ENCODE measurements around the gene EPB41L1.

EPB41L1 gene

DNA sequence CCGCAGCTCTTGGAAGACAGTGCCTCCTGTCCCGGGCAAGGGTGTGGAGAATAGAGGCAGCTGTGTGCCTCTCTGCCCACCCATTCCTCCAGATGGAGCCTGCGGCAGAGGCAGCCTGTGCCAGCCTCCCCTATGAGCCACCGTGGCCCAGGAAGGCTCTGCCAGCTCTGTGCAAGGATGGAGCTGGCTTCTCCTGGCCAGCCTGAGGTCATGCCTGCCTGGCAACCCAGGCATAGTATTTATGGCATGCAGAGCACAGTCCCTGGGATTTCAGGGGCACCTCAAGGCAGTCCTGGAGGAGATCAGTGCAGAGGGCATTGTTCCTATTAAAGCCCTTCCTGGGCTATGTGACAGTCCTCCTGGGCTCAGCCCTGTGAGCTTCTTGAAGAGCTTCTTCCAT lies 1.5 kb downstream of the EPB41L1 start:
- no peak for DNase-seq

DNA sequence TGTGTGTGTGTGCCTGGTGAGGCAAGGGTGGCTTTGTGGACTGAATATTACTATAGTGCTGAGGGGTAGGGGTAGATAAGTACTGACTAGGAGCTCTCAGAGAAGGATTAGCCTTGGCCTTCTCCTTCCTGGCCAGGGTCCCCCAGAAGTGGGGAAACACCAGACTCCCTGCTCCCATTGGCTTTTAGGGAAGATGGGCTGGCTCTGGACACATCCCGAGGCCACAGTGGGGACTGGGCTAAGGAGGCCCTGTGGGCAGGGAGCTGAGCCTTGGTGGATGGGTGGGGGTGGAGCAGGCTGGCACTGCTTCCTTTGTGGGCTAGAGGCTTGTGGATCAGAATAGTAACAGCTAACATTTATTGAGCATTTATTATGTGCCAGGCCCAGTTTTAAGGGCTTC lies 3.1 kb downstream of the EPB41L1 start:
- DNase-seq: no peak

DNA sequence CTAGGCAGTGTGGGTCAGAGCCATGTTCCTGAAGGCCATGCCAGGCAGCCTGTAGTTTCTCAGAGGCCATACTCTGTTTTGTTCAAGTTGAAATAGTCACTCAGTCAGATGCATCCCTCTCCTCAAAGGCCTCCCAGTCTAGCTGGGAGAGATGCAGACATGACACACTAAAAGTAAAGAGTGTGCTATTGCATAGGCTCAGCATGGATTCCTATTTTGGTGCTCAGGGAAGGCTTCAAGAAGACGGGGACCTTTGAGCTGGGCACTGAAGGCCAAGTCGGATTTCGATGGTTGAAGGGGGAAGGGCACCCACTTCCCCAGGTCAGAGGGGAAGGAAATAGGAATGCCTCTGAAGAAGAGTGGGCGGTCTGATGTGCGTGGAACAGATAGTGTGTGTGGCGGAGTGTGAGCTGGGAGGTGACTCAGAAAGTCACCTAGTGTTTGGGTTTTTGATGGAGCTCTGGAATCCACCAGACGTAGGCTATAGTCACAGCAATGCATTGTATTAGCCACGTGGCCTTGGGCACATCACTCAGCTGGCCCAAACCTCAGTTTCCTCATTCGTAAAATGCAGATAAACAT lies 3.7 kb downstream of the EPB41L1 start:
- no peak for DNase-seq

DNA sequence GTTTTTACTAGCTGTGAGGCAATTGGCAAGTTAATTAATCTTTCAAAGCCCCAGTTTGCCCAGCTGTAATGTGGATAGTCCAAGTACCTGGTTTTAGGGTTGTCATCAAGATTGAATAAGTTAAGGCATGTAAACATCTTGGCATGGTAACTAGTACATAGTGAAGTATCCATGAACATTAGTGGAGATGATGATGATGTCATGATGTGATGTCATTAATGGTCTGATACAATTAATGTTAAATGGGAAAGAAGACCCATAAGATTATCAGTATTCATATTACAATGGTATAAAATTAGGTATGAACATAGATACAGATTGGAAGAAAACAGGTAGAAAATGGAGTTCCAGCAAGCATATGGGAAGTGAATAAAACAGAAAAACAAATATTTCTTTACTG lies 5.3 kb downstream of the EPB41L1 start:
- DNase-seq: no peak

DNA sequence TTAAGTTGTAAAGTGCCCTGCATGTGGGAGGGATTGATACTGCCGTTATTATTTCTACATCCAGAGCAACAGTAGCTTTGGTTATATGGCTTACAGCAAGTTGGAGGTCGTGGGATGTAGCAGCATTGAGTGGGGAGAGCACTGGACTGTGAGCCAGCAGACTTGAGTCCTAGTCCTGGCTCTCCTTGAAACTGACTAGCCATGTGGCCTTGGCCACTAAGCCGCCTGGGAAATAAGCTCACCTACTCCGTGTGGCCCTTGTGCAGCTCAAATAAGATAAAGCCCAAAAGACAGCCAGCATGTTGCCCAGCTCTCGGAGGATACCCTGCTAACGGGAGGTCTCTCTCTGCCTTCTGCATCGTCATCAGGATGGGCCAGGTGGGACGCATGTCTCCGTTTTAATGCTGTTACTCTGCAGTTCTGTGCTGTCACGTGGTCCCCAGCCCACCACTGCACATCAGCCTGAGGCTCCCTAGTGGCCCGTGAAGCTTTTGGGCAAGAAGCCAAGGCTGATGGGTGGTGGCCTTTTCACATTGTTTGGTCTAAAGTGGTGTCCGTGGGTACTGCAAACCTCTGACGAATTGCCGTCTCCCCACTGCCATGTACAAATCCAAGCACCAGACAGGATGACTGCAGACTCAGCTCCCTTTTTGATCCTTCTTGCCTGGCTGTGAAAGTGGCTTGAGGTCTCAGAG lies 7.9 kb downstream of the EPB41L1 start:
- no peak for DNase-seq

DNA sequence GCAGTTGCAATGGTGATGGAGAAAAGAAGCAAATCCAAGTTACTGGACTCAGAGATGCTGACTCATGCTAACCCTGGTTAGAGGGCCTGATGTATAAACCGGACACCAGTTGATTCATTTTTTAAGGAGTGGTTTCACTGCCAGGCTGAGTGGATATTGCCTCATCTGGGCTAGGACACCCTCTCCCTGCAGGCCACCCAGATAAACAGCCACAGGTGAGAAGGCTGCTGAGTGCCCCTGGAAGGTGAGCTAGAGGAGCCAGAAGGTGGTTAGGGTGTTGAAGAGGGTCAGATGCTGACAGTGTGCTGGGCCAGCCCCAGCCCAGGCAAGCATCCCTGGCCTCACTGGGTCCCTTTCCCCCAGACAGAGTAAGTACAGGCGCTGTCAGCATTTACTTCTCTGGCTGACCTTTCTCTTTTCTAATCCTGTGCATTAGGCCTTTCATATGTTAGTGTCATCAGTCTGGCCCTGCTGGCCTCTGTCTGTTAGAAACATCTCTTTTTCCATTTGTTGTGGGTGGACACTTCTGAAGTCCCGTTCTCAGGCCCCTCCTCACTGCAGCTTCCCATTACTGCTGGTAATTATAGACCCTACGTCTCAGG lies 13.5 kb downstream of the EPB41L1 start:
- DNase-seq: no peak

DNA sequence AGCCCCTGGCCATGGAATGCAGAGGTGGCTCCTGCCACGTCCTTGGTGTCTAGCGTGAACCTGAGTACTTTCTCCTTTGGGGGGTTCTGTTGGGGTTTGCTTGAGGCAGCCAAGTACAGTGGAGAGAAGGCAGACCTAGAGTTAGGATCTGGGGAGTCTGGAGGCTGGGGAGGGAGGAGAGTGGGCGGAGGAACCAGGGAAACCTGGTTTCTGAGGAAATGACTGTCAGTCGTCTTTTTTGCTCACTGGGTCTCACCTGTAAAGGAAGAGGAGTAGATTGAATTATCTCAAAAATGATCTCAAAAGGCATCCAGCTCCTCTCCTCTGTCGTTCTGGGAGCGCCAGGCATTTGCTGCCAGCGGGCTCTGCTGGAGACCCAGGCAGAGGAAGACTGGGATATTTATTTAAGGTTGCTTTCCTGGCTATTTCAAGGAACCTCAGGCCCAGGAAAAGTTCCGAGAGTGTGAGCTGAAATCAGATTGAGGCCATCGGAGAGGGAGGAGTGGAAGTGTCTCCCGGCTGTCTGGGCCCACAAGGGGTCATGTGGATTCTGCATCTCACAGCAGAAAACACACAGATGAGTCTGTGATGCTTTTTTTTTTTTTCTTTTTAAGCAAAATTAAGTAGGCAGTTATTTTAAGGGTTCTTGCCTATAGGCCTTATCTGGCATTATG lies 16.1 kb downstream of the EPB41L1 start:
- no peak for DNase-seq

DNA sequence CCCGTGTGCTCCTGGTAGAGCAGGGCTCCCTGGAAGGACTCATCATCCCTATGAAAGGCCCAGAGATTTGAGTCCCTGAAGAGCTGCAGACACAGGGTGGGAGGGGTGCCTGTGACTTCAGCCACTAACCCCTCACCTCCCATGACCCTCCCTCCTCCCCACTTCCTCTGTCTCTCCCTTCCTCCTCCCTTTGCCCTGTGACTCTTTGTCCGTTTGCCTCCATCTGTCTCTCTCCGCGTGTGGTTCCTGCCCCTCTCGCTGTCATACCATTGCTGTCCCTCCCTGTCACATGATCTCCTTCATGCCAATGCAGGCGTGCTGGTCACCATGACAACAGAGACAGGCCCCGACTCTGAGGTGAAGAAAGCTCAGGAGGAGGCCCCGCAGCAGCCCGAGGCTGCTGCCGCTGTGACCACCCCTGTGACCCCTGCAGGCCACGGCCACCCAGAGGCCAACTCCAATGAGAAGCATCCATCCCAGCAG lies 19.0 kb downstream of the EPB41L1 start:
- no peak for DNase-seq

DNA sequence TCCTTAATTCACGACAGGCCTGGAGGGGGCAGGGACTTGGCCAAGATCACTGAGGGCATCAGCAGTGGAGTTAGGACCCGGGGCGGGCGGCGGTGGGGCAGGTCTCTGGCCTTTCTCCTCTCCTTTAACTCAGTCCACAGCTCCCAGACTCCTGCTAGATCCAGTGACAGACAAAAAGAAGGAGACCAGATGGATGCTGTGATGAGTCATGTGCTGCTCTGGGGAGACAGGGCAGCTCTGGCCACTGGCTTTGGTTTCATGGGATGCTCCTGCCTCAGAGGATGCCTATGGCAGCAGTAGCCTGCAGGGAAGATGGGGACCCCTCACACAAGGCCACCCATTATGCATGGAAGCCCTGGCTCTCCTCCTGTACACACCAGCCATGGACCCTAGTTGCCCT lies 20.5 kb downstream of the EPB41L1 start:
- no peak for DNase-seq

DNA sequence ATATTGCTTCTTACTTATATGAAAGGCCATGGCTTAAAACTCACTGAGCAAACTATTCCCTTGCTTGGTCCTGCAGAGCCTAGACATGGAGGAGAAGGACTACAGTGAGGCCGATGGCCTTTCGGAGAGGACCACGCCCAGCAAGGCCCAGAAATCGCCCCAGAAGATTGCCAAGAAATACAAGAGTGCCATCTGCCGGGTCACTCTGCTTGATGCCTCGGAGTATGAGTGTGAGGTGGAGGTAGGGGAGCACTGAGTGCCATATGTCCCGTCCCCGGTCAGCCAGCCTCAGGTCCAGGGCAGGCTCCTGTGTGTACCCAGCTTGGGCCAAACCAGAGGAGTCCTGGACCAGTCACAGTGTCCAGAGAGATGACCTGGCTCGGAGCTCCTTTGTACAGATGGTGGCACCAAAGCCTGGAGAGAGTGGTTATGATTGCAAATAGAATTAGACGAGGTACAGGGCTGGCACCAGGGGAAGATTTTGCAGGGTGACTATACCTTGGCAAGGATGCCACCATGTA lies 21.0 kb downstream of the EPB41L1 start:
- DNase-seq: no peak

DNA sequence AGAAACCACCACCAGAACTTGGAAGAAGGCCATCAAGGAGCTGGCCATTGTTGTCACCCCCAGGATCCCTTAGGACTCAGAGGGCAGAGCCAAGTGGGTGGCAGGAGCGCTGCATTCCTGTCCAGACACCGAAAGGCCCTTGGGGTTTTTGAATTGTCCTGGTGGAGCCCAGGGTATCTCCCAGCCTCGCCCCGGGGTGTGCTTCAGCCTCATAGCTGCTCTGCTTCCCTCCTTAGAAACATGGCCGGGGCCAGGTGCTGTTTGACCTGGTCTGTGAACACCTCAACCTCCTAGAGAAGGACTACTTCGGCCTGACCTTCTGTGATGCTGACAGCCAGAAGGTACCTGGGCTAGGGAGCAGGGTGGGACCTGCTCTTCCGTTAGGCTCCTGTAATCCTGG lies 23.2 kb downstream of the EPB41L1 start:
- DNase-seq: no peak

DNA sequence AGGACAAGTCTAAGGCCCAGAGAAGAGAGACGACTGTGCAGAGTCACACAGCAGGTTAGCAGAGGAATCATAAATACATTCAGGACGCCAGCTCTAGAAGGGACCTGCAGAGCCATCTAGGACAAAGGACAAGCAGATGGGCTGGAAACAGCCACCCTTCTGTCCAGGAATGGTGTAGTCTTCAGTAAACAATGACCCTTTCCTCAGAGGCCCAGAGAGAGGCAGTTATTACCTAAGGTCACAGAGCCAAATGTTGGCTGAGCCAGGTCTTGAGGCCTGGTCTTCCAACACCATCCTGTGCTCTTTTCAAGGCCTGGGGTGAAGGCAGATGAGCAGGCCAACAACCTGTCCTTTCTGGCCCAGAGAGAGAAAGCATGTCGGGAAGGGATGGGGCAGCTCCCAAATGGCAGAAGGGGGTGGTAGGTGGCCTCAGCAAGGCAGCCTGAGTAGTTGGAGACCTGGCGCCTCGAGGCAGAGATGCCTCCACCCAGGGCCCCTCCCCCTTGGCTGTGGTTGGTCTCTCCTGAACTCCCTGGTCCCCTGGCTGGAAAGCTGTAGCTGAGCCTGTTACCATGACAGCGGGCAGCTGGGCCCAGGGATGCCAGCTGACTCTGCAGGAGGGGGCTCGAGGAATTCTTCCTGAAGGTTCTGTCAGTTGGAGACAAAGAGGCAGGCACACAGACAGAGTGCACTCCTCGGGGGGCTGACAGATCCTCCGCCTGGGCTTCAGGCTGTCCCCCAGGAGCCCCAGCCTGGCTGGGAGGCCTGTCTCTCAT lies 24.8 kb downstream of the EPB41L1 start:
- DNase-seq: no peak

DNA sequence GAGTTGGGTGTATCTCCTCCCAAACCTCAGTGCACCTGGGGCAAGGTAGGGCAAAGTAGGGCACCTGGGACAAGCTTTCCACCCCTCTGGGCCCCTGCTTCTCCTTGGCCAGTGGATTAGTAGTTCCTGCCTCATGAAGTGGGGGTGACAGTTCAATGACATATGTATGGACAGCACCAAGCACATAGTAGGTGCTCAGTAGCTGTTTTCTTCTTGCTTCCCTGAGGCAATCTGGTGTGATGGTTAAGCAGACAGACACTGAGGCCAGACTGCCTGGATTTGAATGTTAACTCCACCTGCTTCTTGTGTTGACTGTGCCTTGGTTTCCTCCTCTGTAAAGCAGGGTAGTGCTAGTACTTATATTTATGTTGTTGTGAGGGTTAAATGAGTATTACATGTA lies 25.8 kb downstream of the EPB41L1 start:
- DNase-seq: no peak

DNA sequence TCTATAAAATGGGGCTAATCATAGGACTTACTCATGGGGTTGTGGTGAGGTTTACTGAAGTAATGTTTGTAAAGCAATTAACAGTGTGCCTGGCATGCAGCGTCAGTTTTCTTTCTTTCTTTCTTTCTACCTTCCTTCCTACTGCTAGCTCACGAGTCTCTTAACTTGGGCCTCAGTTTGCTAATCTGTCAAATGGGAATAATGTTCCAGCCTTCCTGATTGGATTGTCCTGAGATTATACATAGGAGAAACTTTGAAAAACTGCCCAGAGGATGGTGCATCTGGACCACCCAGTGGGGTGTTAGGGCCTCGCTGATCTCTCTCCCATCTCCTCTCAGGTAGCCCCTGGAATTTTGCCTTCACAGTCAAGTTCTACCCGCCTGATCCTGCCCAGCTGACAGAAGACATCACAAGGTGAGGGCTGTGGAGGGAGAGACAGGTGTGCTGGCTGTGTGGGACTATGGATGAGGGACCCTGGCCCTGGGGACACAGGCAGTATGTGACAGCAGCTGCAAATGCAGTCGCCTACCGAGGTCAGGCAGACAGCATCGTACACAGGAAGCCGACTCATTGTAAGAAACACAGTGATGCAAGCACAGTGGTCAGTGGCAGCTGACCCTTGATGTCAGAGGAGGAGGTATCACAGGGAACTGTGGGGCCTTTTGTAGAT lies 27.5 kb downstream of the EPB41L1 start:
- DNase-seq: no peak

DNA sequence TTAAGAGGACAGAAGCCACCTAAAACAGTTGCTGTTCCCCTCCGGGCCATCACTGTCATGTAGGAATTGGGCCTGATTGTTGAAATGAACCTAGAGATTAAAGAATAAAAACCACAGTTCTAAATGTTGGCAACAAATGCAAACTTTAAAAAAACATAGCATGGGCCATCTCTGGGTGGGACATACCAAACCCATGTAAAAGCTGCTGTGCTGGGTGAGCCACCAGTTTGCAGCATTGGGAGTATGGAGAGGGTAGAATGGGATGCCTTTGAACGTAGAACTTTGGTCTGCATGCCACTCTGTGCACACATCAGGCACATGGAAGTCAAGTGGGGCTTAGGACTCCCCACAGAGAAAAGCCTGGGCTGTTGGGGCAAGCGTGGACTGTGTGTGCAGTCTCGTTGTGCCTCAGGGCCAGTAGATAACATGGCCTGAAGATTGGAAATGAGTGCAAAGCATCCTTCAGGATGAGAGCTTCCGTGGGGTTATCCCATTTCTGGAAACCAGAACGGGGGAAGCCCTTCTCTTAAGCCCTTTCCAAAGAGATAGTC lies 28.1 kb downstream of the EPB41L1 start:
- no peak for DNase-seq

DNA sequence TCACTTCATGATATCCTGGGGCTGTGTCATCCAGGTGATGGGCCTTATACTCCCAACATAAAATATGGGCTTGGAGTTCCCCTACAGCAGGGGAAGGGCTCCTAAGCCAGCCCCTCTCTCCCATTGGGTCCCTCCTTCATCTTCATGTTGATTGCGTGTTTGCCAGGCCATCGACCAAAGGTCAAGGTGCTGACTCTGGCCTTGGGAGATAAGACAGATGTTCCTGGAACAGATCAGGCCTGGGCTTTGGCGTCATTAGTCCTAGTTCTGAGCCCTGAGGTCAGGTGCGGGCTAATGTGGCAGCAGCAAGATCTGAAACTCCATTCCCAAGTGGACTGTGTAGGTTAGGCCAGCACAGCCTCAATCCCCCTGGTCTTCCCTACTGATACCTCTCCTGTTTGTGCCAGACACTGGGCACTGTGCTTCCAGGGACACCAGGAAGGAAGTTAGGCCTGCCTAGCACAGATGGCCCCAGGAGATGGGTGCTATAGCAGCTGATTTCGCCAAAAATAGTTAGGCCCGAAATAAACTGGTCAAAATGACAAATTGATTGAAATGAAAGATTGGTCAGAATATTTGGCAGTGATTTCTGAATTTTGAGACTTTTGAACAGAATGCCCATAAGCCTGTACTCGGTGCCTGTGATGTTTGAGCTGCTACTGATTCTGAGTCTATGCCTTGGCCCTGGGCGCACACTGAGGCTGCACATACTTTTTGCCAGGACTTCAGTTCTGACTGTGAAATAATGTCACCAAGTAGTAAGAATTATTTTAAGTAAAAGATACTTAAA lies 28.8 kb downstream of the EPB41L1 start:
- no peak for DNase-seq

DNA sequence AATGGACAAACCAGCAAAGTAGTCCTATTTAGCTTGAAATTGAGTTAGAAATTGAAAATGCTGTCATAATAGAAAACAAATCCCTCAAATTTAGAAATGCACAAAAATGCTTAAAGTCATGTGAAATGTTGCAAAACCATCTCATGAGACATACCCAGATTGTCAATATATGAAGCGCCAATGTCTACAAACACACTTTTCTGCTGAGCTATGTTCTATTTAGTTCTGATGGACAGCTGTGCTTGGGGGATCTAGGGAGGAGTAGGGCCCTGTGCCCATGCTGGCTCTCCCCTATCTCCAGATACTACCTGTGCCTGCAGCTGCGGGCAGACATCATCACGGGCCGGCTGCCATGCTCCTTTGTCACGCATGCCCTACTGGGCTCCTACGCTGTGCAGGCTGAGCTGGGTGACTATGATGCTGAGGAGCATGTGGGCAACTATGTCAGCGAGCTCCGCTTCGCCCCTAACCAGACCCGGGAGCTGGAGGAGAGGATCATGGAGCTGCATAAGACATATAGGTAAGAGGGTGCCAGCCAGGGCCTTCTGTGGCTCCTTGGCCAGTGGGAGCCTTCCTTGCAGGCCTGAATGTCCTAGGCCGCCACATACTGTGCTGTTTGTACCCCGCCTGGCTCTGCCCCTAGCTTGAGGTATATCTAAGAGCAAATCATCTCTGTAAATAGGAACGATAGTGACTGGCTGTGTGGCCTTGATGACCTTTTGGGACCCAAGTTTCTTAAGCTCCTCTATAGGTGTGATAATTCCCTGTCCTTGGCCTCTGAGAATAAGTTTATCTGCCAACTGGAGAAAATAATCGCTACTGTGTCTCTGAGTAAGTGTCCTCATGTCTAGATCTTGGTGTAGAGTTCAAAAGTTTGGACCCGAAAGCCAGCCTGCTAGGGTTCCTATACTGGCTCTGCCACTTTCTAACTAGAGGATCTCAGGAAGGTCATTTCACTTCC lies 30.6 kb downstream of the EPB41L1 start:
- DNase-seq: no peak

DNA sequence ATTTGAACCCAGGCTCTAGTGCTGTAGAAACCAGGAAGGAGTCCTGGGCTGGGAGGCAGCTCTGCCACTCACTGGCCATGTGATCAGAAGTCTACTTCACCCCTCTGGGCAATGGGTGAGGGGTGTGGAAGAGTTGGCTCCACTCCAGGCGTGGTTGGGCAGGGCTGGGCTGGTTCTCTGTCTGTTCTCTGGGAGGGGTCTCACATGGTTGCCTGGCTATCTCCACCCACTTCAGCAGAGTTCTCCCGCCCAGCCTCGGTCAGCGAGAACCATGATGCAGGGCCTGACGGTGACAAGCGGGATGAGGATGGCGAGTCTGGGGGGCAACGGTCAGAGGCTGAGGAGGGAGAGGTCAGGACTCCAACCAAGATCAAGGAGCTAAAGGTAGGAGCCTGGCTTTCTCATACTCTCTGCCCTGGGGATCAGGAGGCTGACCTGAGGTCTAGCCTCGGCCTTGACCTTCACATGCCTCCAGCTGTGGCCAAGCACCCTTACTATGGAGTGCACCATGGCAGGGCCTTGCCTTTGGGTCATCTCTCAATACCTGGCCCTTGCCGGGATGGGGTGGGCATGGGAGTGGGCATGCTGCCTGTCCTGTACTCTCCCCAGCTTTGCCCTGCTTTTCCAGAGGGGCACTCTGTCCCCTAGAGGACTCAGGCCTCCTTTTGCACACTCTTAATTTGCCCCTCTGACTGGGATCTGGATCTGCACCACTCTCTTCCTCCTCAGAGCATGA lies 39.6 kb downstream of the EPB41L1 start:
- no peak for DNase-seq

DNA sequence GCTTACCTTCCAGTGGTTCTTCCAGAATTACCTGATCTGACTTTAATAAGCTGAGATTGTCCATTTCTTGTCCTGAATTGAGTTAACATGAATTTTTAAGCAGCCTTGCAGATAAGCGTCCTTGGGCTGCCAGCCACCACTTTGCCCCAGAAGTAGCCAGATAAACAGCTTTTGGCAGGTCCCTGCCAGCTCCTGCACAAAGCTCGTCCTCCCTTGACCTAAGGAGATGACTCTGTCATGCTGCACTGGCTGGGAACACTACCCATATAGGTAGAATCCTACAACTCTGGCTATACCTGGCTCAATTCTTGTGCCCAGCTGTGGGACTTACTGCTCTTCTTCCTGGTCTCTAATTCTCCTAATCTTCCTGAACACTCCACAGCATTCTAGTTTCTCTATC lies 42.1 kb downstream of the EPB41L1 start:
- DNase-seq: no peak

Data from CD4-positive, alpha-beta T cell treated with Interferon alpha-2 for 1 hour (primary cell).